ENCODE data around the gene SLFNL1.

The SLFNL1 gene

DNA sequence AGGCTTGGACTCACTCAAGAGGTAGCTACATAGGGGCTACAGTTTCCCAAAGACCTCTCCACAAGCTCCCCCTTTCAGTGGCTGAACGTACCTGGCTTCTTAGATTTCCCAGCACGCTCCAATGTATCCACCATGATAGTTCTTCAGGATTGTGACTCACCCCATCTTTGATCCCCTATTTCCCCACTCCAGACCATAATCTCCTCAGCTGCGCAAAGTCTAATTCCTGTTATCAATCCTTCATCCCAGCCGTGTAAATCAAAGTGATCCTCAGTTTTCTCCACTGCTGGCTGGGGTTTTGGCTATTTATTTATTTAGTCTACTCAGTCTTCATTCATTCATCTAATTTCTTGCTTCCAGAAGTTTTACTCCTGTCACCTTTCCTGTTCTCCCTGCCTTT is 55.1 kb downstream of the SLFNL1 start:
- DNase-seq, result no peak
